Activated naive CD8-positive, alpha-beta T cell (primary cell): ENCODE results near the gene CYP27C1.

Experiments used
- H3K27ac Mint-ChIP-seq: one replicate; pipeline ENCODE4 v1.8.0; 2021; ENCODE audit warnings: mixed read lengths
- H3K27me3 Mint-ChIP-seq: one replicate; pipeline ENCODE4 v1.8.0; 2021; ENCODE audit warnings: mixed read lengths
- H3K36me3 Mint-ChIP-seq: one replicate; pipeline ENCODE4 v1.8.0; 2021; ENCODE audit warnings: mixed read lengths
- H3K4me1 Mint-ChIP-seq: one replicate; pipeline ENCODE4 v1.8.0; 2021; ENCODE audit warnings: low read depth, mixed read lengths
- H3K4me3 Mint-ChIP-seq: one replicate; pipeline ENCODE4 v1.8.0; 2021; ENCODE audit warnings: mild to moderate bottlenecking, mixed read lengths
- H3K9me3 Mint-ChIP-seq: one replicate; pipeline ENCODE4 v1.8.0; 2021; ENCODE audit warnings: low read depth, mixed read lengths

CYP27C1 gene

DNA sequence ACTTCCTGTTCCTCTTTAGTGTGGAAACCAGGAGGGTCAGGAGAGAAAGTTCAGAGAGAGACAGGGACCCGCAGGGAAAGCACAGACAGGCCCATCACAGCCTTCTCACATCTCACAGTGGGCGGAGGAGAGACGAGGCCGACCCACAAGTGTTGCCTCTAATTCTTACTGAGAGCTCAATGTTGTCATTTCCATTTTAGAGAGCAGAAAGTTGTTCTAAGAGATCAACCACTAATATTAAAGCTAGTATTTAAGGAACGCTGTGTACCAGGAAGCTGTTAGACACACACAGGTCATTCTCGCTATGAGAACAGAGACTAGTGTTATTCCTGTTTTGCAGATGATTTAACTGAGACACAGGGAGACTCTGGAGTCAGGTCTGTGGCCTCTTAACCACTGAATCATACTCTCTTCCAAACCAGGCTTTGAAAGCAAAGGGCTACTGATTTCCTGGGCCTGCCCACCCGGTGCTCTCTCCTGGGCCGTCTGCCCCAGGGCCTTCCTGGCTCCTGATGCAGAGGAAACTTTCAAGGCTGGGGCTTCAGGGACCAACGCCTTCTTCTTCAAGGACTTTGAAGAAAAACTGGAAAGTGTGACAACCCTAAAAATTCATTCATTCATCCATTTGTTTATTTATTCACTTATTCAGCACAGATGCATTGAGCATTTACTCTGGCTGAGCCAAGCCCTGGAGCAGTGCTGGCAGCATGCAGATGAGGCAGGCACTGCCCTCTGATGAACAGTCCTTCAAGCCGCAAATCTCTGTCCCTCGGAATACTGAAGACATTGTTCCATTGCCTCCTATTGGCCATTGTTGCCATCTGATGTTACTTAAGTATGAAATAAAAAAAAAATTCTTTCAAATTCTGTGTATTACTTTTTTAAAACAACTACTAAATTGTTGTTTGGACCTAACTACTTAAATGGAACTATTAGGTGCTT is 76.0 kb downstream of the CYP27C1 start:
- H3K9me3 Mint-ChIP-seq = no peaks in the 10 kb centered on the region
- H3K27ac Mint-ChIP-seq = no peak overlapping the region
- H3K4me1 Mint-ChIP-seq = no peaks in the 10 kb centered on the region
- H3K27me3 Mint-ChIP-seq = no peaks in the 10 kb centered on the region
- H3K36me3 Mint-ChIP-seq = no peaks in the 10 kb centered on the region
- H3K4me3 Mint-ChIP-seq = no peak overlapping the region

DNA sequence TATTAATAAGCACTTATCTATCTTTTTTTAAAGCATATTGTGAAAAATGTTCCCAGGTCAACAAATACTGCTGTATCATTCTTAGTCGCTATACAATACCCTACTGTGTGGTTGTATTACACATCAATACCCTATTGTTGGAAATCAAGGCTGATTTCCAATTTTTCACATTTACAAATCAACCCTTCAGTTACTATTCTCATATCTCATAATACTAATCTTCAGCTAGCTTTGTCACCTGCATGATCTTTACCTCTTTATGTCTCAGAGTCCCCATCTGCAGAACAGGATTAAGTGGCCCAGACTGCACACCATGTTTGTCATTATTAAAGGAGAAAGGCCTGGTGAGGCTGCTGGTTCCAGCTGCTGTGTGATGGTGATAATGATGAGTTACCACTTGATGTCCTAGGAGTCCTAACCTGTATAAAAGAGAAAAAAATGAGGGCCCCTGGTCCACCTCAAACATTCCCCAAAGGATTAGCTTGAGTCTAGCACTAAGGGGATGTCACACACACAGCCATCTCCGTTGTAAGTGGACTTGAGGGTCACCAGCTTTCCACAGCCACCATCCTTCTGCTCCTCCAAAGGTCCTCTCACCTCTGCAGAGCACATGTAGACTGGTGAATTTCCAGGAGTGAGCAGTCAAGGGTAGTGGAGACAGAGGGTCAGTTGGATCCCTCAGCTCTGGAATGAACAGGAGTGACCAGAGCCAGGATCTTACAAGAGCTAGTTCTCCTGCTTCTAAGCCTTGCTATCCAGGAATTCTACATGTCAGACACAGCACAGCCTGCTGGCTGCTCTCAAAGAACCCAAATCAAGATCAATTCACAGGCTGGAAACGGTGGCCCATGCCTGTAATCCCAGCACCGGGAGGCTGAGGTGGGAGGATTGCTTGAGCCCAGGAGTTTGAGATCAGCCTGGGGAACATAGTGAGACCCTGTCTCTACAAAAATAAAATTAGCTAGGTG is 77.2 kb downstream of the CYP27C1 start:
- Mint-ChIP-seq H3K27ac (no peak overlapping the region), H3K27me3 (no peaks in the 10 kb centered on the region), H3K9me3 (no peaks in the 10 kb centered on the region), H3K4me1 (no peaks in the 10 kb centered on the region), H3K4me3 (no peak overlapping the region), H3K36me3 (no peaks in the 10 kb centered on the region)

DNA sequence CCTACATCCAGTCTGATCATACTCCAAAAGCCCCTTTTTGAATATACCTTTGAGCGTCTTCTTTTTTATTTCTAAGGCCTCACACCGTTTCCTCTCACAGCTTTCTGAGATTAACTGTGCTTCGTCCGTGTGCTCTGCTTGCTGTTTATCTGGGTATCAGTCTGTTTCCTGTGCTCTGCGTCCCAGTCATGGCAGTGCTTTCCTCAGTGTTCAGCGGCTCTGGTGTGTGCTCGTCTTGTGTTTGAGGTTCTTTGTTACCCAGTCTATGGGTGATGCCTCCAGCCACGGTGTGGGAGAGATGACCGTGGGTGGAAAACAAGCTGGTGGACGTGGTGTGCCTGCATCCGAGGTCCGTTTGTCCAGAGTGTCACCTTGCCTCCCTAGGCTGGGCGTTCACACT is 79.6 kb downstream of the CYP27C1 start:
- H3K27ac Mint-ChIP-seq = no peak overlapping the region
- no peaks in the 10 kb centered on the region for H3K27me3 Mint-ChIP-seq
- H3K36me3 Mint-ChIP-seq = no peaks in the 10 kb centered on the region
- H3K4me3 Mint-ChIP-seq = no peak overlapping the region
- no peaks in the 10 kb centered on the region for H3K4me1 Mint-ChIP-seq
- H3K9me3 Mint-ChIP-seq = no peaks in the 10 kb centered on the region

DNA sequence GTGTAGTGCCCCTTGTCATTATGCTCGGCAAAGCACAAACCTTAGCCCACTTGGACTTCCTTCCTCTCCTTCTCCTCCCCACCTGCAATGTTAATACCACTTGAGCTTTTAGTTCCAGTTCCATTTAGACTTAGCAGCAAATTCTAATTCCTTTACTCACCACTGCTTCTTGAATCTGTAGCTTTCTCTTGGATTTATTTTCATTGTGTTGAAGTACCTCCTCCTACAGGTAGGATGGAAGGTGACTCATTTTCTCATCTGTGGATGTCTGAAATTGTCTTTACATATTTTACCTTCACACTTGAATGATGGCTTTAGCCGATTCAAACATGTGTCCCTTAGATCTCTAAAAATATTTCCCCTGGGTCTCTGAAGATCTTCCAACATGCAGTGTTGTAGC is 80.3 kb downstream of the CYP27C1 start:
- Mint-ChIP-seq H3K4me1 (no peaks in the 10 kb centered on the region), H3K27me3 (no peaks in the 10 kb centered on the region), H3K9me3 (no peaks in the 10 kb centered on the region), H3K36me3 (no peaks in the 10 kb centered on the region), H3K4me3 (no peak overlapping the region), H3K27ac (no peak overlapping the region)

DNA sequence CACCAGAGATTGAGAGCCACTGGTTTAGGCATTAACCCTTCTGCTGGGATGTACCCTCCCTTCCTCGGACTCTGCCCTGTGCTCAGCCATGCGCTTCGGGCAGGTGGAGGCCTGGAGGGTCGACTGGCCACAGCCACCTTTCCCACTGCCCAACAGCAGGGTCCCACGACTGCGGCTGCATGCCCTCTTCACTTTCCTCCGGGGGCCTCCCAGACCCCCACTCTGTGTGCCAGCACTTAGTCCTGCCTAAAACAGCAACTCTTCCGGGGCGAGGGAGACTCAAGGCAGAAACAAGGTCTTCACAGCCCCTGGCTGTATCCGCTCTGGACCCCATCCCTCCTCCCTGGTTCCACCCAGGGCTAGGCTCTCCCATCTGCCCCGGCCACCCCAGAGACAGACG is 81.8 kb downstream of the CYP27C1 start:
- Mint-ChIP-seq H3K27ac (no peak overlapping the region), H3K4me3 (no peak overlapping the region), H3K9me3 (no peaks in the 10 kb centered on the region)

DNA sequence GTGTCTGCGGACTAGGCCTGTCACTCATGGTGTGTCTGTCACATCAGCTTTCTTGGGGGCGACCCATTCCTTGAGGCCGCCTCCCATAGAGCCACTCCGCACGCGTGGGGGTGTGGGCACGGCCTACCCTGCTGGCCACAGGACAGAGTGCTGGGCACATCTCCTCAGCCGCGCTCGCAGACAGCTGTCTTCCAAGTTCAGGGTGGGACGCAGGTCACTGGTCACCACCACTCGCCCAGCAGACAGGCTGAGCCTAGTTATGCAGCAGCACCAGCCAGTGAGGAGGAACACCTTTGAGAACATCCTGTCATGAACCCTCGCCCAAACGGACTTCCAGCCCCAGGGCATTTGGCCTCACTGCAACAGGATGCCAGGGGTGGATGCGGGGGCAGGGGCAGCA is 82.4 kb downstream of the CYP27C1 start:
- H3K9me3 Mint-ChIP-seq = no peaks in the 10 kb centered on the region
- no peaks in the 10 kb centered on the region for H3K27me3 Mint-ChIP-seq
- no peak overlapping the region for H3K4me3 Mint-ChIP-seq
- H3K27ac Mint-ChIP-seq = no peak overlapping the region
- H3K36me3 Mint-ChIP-seq = no peaks in the 10 kb centered on the region
- H3K4me1 Mint-ChIP-seq = no peaks in the 10 kb centered on the region

More for the DNA sequence above, 81.8 kb downstream of the CYP27C1 start:
- no peaks in the 10 kb centered on the region for H3K27me3 Mint-ChIP-seq
- no peaks in the 10 kb centered on the region for H3K36me3 Mint-ChIP-seq
- no peaks in the 10 kb centered on the region for H3K4me1 Mint-ChIP-seq

DNA sequence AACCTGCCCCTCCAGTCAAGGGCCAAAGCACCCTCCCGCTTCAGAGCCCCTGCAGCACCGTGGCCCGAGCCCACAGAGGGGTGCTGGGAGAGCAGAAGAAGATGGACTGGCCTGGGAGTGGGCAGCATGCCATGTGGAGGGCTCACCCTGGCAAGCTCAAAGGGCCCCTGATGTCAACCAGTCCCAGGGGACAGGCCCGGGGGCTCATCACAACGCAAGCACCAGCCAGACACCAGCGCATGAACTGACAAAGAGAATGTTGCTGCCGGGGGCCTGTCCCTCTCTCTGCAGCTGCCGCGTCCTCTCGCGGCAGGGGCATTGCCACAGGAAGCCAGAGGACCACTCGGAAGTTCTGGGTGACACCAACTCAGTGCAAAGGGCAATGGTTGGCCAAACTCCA is 82.9 kb downstream of the CYP27C1 start:
- no peaks in the 10 kb centered on the region for H3K4me1 Mint-ChIP-seq
- H3K27me3 Mint-ChIP-seq = no peaks in the 10 kb centered on the region
- no peak overlapping the region for H3K4me3 Mint-ChIP-seq
- H3K9me3 Mint-ChIP-seq = no peaks in the 10 kb centered on the region
- H3K36me3 Mint-ChIP-seq = no peaks in the 10 kb centered on the region
- no peak overlapping the region for H3K27ac Mint-ChIP-seq

DNA sequence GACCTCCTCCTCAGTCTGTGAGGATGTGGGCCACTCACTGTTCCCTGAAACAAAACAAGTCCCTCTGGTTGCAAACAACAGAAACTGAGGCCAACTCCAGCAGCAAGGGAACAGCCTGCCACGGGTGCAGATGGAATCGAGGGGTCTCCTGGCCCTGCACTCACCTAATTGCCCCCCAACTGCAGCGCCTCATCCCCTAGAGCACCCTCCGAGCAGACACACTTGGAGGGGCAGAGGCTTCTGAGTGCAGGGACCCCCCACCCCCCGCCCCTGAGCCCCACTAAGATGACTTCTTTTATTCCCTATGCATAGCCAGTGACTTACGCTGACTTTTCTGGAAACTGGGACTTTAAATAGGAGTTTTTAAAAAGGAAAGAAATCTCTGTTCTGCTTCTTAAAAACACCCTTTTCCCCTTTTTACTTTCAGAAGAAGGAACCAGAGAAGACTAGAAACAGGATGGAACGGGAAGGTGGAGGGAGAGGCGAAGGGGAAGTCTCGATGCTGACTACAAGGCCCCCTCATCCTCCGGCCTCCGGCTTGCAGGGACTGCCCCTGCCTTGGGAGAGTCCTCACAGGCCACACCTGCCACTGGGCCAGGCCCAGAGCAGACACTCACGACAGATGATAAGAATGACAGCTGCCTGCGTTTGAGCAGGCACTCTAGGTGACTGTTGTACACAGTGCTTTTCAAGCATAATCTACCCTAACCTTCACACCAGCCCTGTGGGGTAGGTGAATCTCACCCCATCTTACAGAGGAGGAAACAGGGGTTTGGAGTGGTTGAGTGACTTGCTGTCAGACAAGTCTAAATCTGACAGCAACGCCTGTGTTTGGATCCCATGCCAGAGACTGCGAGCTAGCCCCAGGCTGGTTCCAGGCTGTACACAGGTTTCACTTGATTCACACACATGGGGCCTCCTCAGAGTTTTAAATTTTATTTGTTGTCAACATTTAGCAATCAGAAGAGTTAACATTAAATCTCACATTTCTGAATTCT is 85.0 kb downstream of the CYP27C1 start:
- Mint-ChIP-seq H3K36me3 (no peaks in the 10 kb centered on the region), H3K4me1 (no peaks in the 10 kb centered on the region), H3K27ac (no peak overlapping the region), H3K9me3 (no peaks in the 10 kb centered on the region), H3K27me3 (no peaks in the 10 kb centered on the region), H3K4me3 (no peak overlapping the region)

DNA sequence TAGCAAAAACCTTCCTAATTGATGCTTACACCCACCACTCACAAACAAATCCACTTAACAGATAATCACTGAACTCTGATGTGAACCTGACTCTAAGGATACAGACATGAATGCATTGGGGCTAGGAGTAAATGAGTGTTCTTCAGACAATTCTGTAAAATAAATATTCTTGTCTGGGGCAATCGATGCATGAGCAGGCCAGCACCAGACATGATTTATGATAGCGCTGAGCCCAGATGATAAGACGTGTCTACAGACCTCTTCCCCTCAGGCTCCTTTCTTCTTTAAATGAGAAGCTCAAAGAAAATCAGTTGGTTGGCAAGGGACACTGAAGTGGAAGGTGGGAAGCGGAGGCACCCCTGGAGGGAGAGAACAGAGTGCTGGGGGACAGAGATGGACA is 85.9 kb downstream of the CYP27C1 start:
- no peaks in the 10 kb centered on the region for H3K36me3 Mint-ChIP-seq
- no peaks in the 10 kb centered on the region for H3K4me1 Mint-ChIP-seq
- H3K27ac Mint-ChIP-seq = no peak overlapping the region
- H3K27me3 Mint-ChIP-seq = no peaks in the 10 kb centered on the region
- H3K4me3 Mint-ChIP-seq = no peak overlapping the region
- no peaks in the 10 kb centered on the region for H3K9me3 Mint-ChIP-seq
